HepG2 (cell line): Measurements from ENCODE around the gene PLXND1. TPM values are rescaled to one million over a fixed set of nuclear protein-coding genes. Genes with fewer than 3 reads are reported as not detected.

Source experiments
- ADNP ChIP-seq: sonication (generic); formaldehyde crosslinking; IDR thresholded peaks from 2 replicates; pipeline ENCODE4 v1.4.0; 2020; ENCODE audit warnings: missing genetic modification reagents
- BCL6 ChIP-seq: IDR thresholded peaks from 2 replicates; pipeline ENCODE4 v1.6.1; 2016; ENCODE audit warnings: missing genetic modification reagents, missing compliant biosample characterization
- BCLAF1 ChIP-seq: fragments of 450-650 bp; IDR thresholded peaks from 2 replicates; pipeline ENCODE4 v1.6.1; 2017; ENCODE audit warnings: mild to moderate bottlenecking
- FOXO1 ChIP-seq: sonication (generic); formaldehyde crosslinking; IDR thresholded peaks from 2 replicates; pipeline ENCODE4 v1.4.0; 2020; ENCODE audit warnings: missing genetic modification reagents
- GATAD2A ChIP-seq: IDR thresholded peaks from 2 replicates; pipeline ENCODE4 v1.6.1; 2016
- HMG20A ChIP-seq: IDR thresholded peaks from 2 replicates; pipeline ENCODE4 v1.6.1; 2016; ENCODE audit warnings: borderline replicate concordance
- HOXA9 ChIP-seq: sonication (generic); formaldehyde crosslinking; IDR thresholded peaks from 2 replicates; pipeline ENCODE4 v1.8.1; 2022; ENCODE audit warnings: missing genetic modification reagents, mild to moderate bottlenecking, moderate library complexity, borderline replicate concordance
- NCOA2 ChIP-seq: sonication (generic); formaldehyde crosslinking; IDR thresholded peaks from 2 replicates; pipeline ENCODE4 v1.8.0; 2022; ENCODE audit warnings: inconsistent platforms
- NR2F6 ChIP-seq, 2 experiments: IDR thresholded peaks; 2 replicates each; pipeline ENCODE4 v1.6.1; 2016; ENCODE audit warnings: antibody characterized with exemption in 1 of 2, mild to moderate bottlenecking in 1 of 2
- PATZ1 ChIP-seq: sonication (generic); formaldehyde crosslinking; IDR thresholded peaks from 2 replicates; pipeline ENCODE4 v1.4.0; 2020; ENCODE audit warnings: missing genetic modification reagents
- PAXIP1 ChIP-seq: sonication (generic); formaldehyde crosslinking; conservative IDR thresholded peaks from 2 replicates; pipeline ENCODE4 v1.4.0; 2020; ENCODE audit warnings: mild to moderate bottlenecking, missing genetic modification reagents, moderate library complexity
- PTBP1 ChIP-seq: fragments of 200-400 bp; formaldehyde crosslinking; IDR thresholded peaks from 2 replicates; pipeline ENCODE4 v1.6.1; 2018; ENCODE audit warnings: low read length, low read depth; ENCODE audit not compliant: poor library complexity, severe bottlenecking
- TFDP1 ChIP-seq: IDR thresholded peaks from 2 replicates; pipeline ENCODE4 v1.6.1; 2016; ENCODE audit warnings: missing compliant biosample characterization, missing genetic modification reagents, borderline replicate concordance
- YEATS2 ChIP-seq: sonication (generic); formaldehyde crosslinking; IDR thresholded peaks from 2 replicates; pipeline ENCODE4 v1.4.0; 2020; ENCODE audit warnings: missing genetic modification reagents, borderline replicate concordance
- ZBTB42 ChIP-seq: sonication (generic); formaldehyde crosslinking; IDR thresholded peaks from 2 replicates; pipeline ENCODE4 v1.5.0; 2020; ENCODE audit warnings: mild to moderate bottlenecking, missing genetic modification reagents
- ZBTB7A ChIP-seq: sonication (generic); formaldehyde crosslinking; IDR thresholded peaks from 2 replicates; pipeline ENCODE4 v1.8.0; 2022; ENCODE audit warnings: mild to moderate bottlenecking, missing genetic modification reagents
- ZKSCAN5 ChIP-seq: sonication (generic); formaldehyde crosslinking; IDR thresholded peaks from 2 replicates; pipeline ENCODE4 v1.5.1; 2020; ENCODE audit warnings: mild to moderate bottlenecking, missing genetic modification reagents
- ZKSCAN8 ChIP-seq: IDR thresholded peaks from 2 replicates; pipeline ENCODE4 v1.6.1; 2016; ENCODE audit warnings: borderline replicate concordance, missing genetic modification reagents, missing compliant biosample characterization
- ZNF136 ChIP-seq: sonication (generic); formaldehyde crosslinking; IDR thresholded peaks from 2 replicates; pipeline ENCODE4 v1.8.1; 2022; ENCODE audit warnings: low read depth, mild to moderate bottlenecking, moderate library complexity, missing genetic modification reagents
- ZNF563 ChIP-seq: sonication (generic); formaldehyde crosslinking; IDR thresholded peaks from 2 replicates; pipeline ENCODE4 v1.8.0; 2022; ENCODE audit warnings: mild to moderate bottlenecking, moderate library complexity, missing genetic modification reagents
- polyA plus RNA-seq, 8 experiments: library from polyadenylated mRNA; depleted of rRNA in 3 of 8; stranded (reverse) in 7 of 8; unstranded in 1 of 8; fragments of >200 nt; fragmentation: Illumina TruSeq in 4 of 8; extraction: Trizol in 4 of 8; gene quantifications; 2 replicates each; pipeline versions ENCODE4 v1.2.1 to v1.2.3, GENCODE V29; 2011 to 2016; ENCODE audit warnings: low read depth in 4 of 8, missing spikeins in 1 of 8, mixed read lengths in 1 of 8; ENCODE audit not compliant: insufficient read depth in 1 of 8
- total RNA-seq, 5 experiments: library from RNA; depleted of rRNA; stranded (reverse); fragments of >200 nt; fragmentation: Illumina TruSeq; extraction: Trizol; gene quantifications; 2 replicates each; pipeline ENCODE4 v1.2.3, GENCODE V29; 2016; ENCODE audit warnings: low read depth in 1 of 5

Gene PLXND1
- total and polyA plus RNA-seq, 2 of the 13 experiments (the other 11 are each of a cell fraction or from before 2014, with no cell fraction given): 15.9 to 42.0 TPM

- 0 out of 2 replicates have a peak, but pooled peaks have one; percentile 61 for TF ChIP-seq ZKSCAN5 (CRISPR knock-in tag)
- peak; percentile 76 for TF ChIP-seq GATAD2A (CRISPR knock-in tag)
- TF ChIP-seq PTBP1: peak; percentile 39
- no peak for TF ChIP-seq BCLAF1
- peak; percentile 47; the same call in 1 of the 2 replicates for TF ChIP-seq ZKSCAN8
- no peak for TF ChIP-seq ZBTB42 (CRISPR knock-in tag)
- no peak for TF ChIP-seq HOXA9 (CRISPR knock-in tag)
- TF ChIP-seq NR2F6 (IDR thresholded peaks at IDR 0.05): peak; percentile 19; the same call in 1 of the 2 replicates
- peak; percentile 52; the same call in 1 of the 2 replicates for TF ChIP-seq NR2F6 (CRISPR knock-in tag; IDR thresholded peaks at IDR 0.05)
- TF ChIP-seq ADNP (CRISPR knock-in tag): peak; percentile 86
- TF ChIP-seq ZNF563 (CRISPR knock-in tag): peak; percentile 53; the same call in 1 of the 2 replicates
- 0 out of 2 replicates have a peak, but pooled peaks have one; percentile 54 for TF ChIP-seq YEATS2 (CRISPR knock-in tag)
- TF ChIP-seq HMG20A (CRISPR knock-in tag): no peak
- peak; percentile 62 for TF ChIP-seq NCOA2 (CRISPR knock-in tag)
- peak; percentile 89 for TF ChIP-seq PATZ1
- 0 out of 2 replicates have a peak, but pooled peaks have one; percentile 24 for TF ChIP-seq FOXO1 (CRISPR knock-in tag)
- peak; percentile 67; the same call in 1 of the 2 replicates for TF ChIP-seq PAXIP1 (CRISPR knock-in tag)
- TF ChIP-seq ZBTB7A (CRISPR knock-in tag): peak; percentile 51; the same call in 1 of the 2 replicates
- TF ChIP-seq ZNF136: no peak
- 0 out of 2 replicates have a peak, but pooled peaks have one; percentile 8 for TF ChIP-seq BCL6 (CRISPR knock-in tag)
- TF ChIP-seq TFDP1 (CRISPR knock-in tag): peak; percentile 43; the same call in 1 of the 2 replicates
Measured at GRCh38 chr3:129623447-129624118, 17.1 kb upstream of the PLXND1 start (continued).
